K562 (cell line): ENCODE measurements around the gene NDUFB10. TPM values are rescaled to one million over a fixed set of nuclear protein-coding genes. Genes with fewer than 3 reads are reported as not detected.

Experiments
- ATAC-seq: fragments of 200-7000 bp; cut with Tn5 transposase; 3 replicates; pipeline ENCODE4 v1.9.1; 2020; ENCODE audit warnings: moderate library complexity
- BruUV-seq: library from RNA; stranded (reverse); fragments of 400-500 nt; replicated peaks from 2 replicates; lab custom pipeline; 2021; lab: Mats Ljungman, UMichigan
- CTCF ChIA-PET: fragments of 300-600 bp; formaldehyde crosslinking; extraction: SDS; loops from one replicate; lab custom pipeline; 2021; ENCODE audit warnings: low intra/inter-chr PET ratio; lab: Yijun Ruan, JAX
- POLR2A ChIA-PET: fragments of 300-600, 350-650 bp; sonication (Branson Sonifier 250); formaldehyde crosslinking; extraction: SDS; loops from one replicate; lab custom pipeline; 2021; ENCODE audit warnings: antibody characterized with exemption, inconsistent platforms; lab: Yijun Ruan, JAX
- DNase-seq, 4 experiments: peaks; one replicate each; pipeline versions ENCODE4 v3.0.0 to v3.0.0-alpha.2; 2011 to 2018; ENCODE audit warnings: low spot score in 3 of 4, mixed read lengths in 3 of 4; ENCODE audit errors: extremely low read depth in 1 of 4
- FAIRE-seq: peaks from 2 replicates; lab custom pipeline; 2011; peaks lifted over from hg19 to GRCh38; lab: Jason Lieb, UNC
- H2AFZ ChIP-seq: 2 replicates; pipeline ENCODE4 v1.6.0; 2011; ENCODE audit warnings: low read depth, low read length, control low read depth, inconsistent platforms
- H3K27ac ChIP-seq: fragments of 200-600 bp; 3 replicates; pipeline ENCODE4 v1.8.0; 2011; ENCODE audit warnings: low read depth, mild to moderate bottlenecking, control low read depth, inconsistent platforms, low read length, moderate library complexity, mixed read lengths; ENCODE audit errors: extremely low read depth
- H3K27me3 ChIP-seq, 2 experiments: fragments of 300-600 bp in 1 of 2; 2 replicates in 1 of 2; 3 replicates in 1 of 2; pipeline versions ENCODE4 v1.6.0 to v1.8.0; 2011; ENCODE audit warnings: inconsistent platforms in 2 of 2, low read length in 2 of 2, mild to moderate bottlenecking in 1 of 2, mixed read lengths in 1 of 2, moderate library complexity in 1 of 2; ENCODE audit not compliant: control insufficient read depth in 2 of 2, insufficient read depth in 2 of 2
- H3K36me3 ChIP-seq: fragments of 300-600 bp; 3 replicates; pipeline ENCODE4 v1.8.0; 2011; ENCODE audit warnings: mild to moderate bottlenecking, low read length, inconsistent platforms; ENCODE audit not compliant: control insufficient read depth, insufficient read depth
- H3K4me1 ChIP-seq, 2 experiments: fragments of 200-600 bp in 1 of 2; replicated peaks in 1 of 2; 2 replicates in 1 of 2; 3 replicates in 1 of 2; pipeline versions ENCODE4 v1.5.1 to v1.8.0; 2011; ENCODE audit warnings: inconsistent platforms in 2 of 2, low read length in 2 of 2, mild to moderate bottlenecking in 1 of 2, mixed read lengths in 1 of 2, moderate library complexity in 1 of 2; ENCODE audit not compliant: control insufficient read depth in 2 of 2, insufficient read depth in 2 of 2
- H3K4me2 ChIP-seq: 2 replicates; pipeline ENCODE4 v1.6.1; 2011; ENCODE audit warnings: low read length, control low read depth, inconsistent platforms, mixed read lengths; ENCODE audit not compliant: insufficient read depth
- H3K4me3 ChIP-seq: fragments of 200-600 bp; sonication (generic), shearing (Covaris generic); 2 replicates; pipeline ENCODE4 v1.5.1; 2016; ENCODE audit warnings: control low read depth, inconsistent platforms
- H3K79me2 ChIP-seq: fragments of 200-600 bp; 3 replicates; pipeline ENCODE4 v1.8.0; 2011; ENCODE audit warnings: low read length, inconsistent platforms; ENCODE audit not compliant: control insufficient read depth, insufficient read depth
- H3K9ac ChIP-seq, 2 experiments: 2 replicates each; pipeline versions ENCODE4 v1.6.0 to v1.6.1; 2011; ENCODE audit warnings: low read depth in 2 of 2, low read length in 2 of 2, control low read depth in 1 of 2, inconsistent platforms in 1 of 2, mild to moderate bottlenecking in 1 of 2, mixed read lengths in 1 of 2; ENCODE audit not compliant: insufficient read depth in 1 of 2
- H3K9me1 ChIP-seq: one replicate; pipeline ENCODE4 v1.6.0; 2011; ENCODE audit warnings: inconsistent platforms, mild to moderate bottlenecking, low read length, moderate library complexity; ENCODE audit not compliant: control insufficient read depth, insufficient read depth
- H3K9me3 ChIP-seq: replicated peaks from 2 replicates; pipeline ENCODE4 v1.5.1; 2011; ENCODE audit warnings: low read depth, low read length, inconsistent platforms; ENCODE audit not compliant: control insufficient read depth, insufficient read depth
- H4K20me1 ChIP-seq: replicated peaks from 2 replicates; pipeline ENCODE4 v1.6.1; 2011; ENCODE audit warnings: low read length, inconsistent platforms, mixed read lengths; ENCODE audit not compliant: control insufficient read depth, insufficient read depth
- FIP1L1 ChIP-seq: fragments of 200-400 bp; formaldehyde crosslinking; IDR thresholded peaks from 2 replicates; pipeline ENCODE4 v1.6.1; 2018; ENCODE audit warnings: mild to moderate bottlenecking, low read depth, low read length; ENCODE audit not compliant: poor library complexity, severe bottlenecking
- HSF4 ChIP-seq: fragments of 250-450 bp; sonication (Bioruptor Pico); IDR thresholded peaks from 2 replicates; pipeline ENCODE4 v2.1.2; 2022; ENCODE audit warnings: mild to moderate bottlenecking, moderate library complexity, borderline replicate concordance
- MYBL2 ChIP-seq, 2 experiments: fragments of 450-650 bp in 1 of 2; sonication (generic) in 1 of 2; formaldehyde crosslinking in 1 of 2; IDR thresholded peaks; 2 replicates each; pipeline versions ENCODE4 v1.6.1 to v1.8.1; 2017 to 2022; ENCODE audit warnings: borderline replicate concordance in 1 of 2, inconsistent platforms in 1 of 2, low read depth in 1 of 2, mild to moderate bottlenecking in 1 of 2, missing genetic modification reagents in 1 of 2, moderate library complexity in 1 of 2
- RAD21 ChIP-seq, 2 experiments: fragments of 250-450 bp in 1 of 2; fragments of 450-650 bp in 1 of 2; sonication (Bioruptor Pico) in 1 of 2; formaldehyde crosslinking in 1 of 2; IDR thresholded peaks in 1 of 2; conservative IDR thresholded peaks in 1 of 2; 2 replicates each; pipeline versions ENCODE4 v1.4.0 to v1.8.0; 2020 to 2022; ENCODE audit warnings: mild to moderate bottlenecking in 2 of 2, moderate library complexity in 1 of 2
- SAP30 ChIP-seq: fragments of 200-600 bp; sonication (generic); IDR thresholded peaks from 2 replicates; pipeline ENCODE4 v1.6.1; 2012; ENCODE audit warnings: borderline replicate concordance, low read depth, mild to moderate bottlenecking, moderate library complexity, low read length, control low read depth, inconsistent platforms; ENCODE audit not compliant: insufficient read depth, poor library complexity, severe bottlenecking
- ZKSCAN3 ChIP-seq: fragments of 250-450 bp; sonication (Bioruptor Pico); IDR thresholded peaks from 2 replicates; pipeline ENCODE4 v1.4.0; 2020
- WGBS: fragments of 100-300 bp; shearing (Covaris generic); methylation state at CpG from one replicate; pipeline ENCODE4 v1.1.6; 2016; ENCODE audit warnings: low coverage, mixed read lengths; ENCODE audit not compliant: insufficient coverage; ENCODE audit errors: missing lambda C conversion rate; 5-methylcytosine and 5-hydroxymethylcytosine counted together
- in situ Hi-C: fragments of 300-500 bp; cut with MboI; formaldehyde crosslinking; loops from 4 replicates; pipeline ENCODE4 v1.15.0; 2018; ENCODE audit warnings: inconsistent platforms, mixed read lengths
- intact Hi-C: fragments of 100-400 bp; cut with micrococcal nuclease; formaldehyde crosslinking; loops from 2 replicates; pipeline ENCODE4 v1.14.2; 2022
- polyA plus RNA-seq, 8 experiments: library from polyadenylated mRNA; depleted of rRNA in 4 of 8; stranded (reverse) in 5 of 8; unstranded in 3 of 8; fragments of >200 nt; fragmentation: Nextera tagmentation in 2 of 8; fragmentation: Illumina TruSeq in 1 of 8; extraction: Ambion mirVana in 2 of 8; extraction: Trizol in 1 of 8; gene quantifications; 2 replicates each; pipeline versions ENCODE4 v1.2.1 to v1.2.3, GENCODE V29; 2011 to 2014; ENCODE audit warnings: inconsistent platforms in 1 of 8, missing spikeins in 1 of 8
- total RNA-seq, 7 experiments: library from RNA; depleted of rRNA in 6 of 7; stranded (reverse); fragments of >200 nt in 6 of 7; fragmentation: Illumina TruSeq in 2 of 7; extraction: Trizol in 2 of 7; gene quantifications; 2 replicates each; pipeline versions ENCODE4 v1.2.1 to v1.2.3, GENCODE V29; 2011 to 2021; ENCODE audit warnings: low replicate concordance in 1 of 7
- TF ChIP-seq, protein P1 (sequence below): fragments of 450-650 bp; conservative IDR thresholded peaks from 2 replicates; pipeline ENCODE4 v1.6.1; 2016; ENCODE audit warnings: missing genetic modification characterization, low read depth, mild to moderate bottlenecking, missing compliant biosample characterization, moderate library complexity
- TF ChIP-seq, protein P2 (sequence below): fragments of 250-450 bp; sonication (Bioruptor Pico); IDR thresholded peaks from 2 replicates; pipeline ENCODE4 v1.8.0; 2022; ENCODE audit warnings: inconsistent platforms, mild to moderate bottlenecking, moderate library complexity, borderline replicate concordance

Gene NDUFB10
- total and polyA plus RNA-seq, 9 of the 15 experiments (the other 6 are each of a cell fraction or from before 2014, with no cell fraction given): 69.3 to 527 (median 161) TPM

DNA sequence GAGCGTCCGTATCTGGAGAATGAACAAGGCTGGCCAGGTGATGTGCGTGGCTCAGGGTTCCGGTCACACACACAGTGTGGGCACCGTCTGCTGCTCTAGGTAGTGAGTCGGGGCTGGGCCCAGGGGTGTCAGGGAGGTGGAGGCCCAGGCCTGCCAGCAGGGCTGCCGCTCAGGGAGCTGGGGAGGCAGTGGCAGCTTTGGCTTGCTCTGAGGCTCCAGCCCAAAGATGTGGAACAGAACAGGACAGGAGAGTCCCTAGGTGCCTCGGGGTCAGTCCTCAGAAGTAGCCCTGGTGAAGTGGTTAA, 16.8 kb downstream of the NDUFB10 start:
- H3K9me1 ChIP-seq: no peaks in the 10 kb centered on the region
- POLR2A ChIA-PET: interaction anchor here (0.7 to 2.7 kb wide), 5 partner anchors 9 to 940 kb away, joined by 3 to 30 read pairs (median 3); partner anchors contain the start of gene RPS2
- no peak overlapping the region for H3K4me3 ChIP-seq
- WGBS: 96% methylated on average over 7 of the region's 8 CpGs
- BruUV-seq: no TSS peak
- H3K9ac ChIP-seq: no peak overlapping the region; a peak in 1 of 4 replicates
- CTCF ChIA-PET: no interaction called here
- FAIRE-seq (no peak), DNase-seq (no peak), ATAC-seq (no peak)
- H3K9me3 ChIP-seq: no peaks in the 10 kb centered on the region
- no peak overlapping the region for H3K4me2 ChIP-seq
- H3K27ac ChIP-seq: no peak overlapping the region
- in situ Hi-C loops (no loop called here), intact Hi-C loops (no loop called here)
- H3K36me3 ChIP-seq: peaks cover 62% of the 10 kb centered on the region; the same call in 2 of the 3 replicates
- no peak overlapping the region for H2AFZ ChIP-seq
- no peak for TF ChIP-seq ZKSCAN3
- TF ChIP-seq SAP30: no peak
- no peak for TF ChIP-seq FIP1L1
- TF ChIP-seq RAD21 (CRISPR knock-in tag; conservative IDR thresholded peaks at IDR 0.05 in 1 of 2, IDR thresholded peaks at IDR 0.05 in 1 of 2): no peak
- no peak for TF ChIP-seq MYBL2 (IDR thresholded peaks at IDR 0.05; ENCODE audit: low read depth)
- no peak for TF ChIP-seq MYBL2 (CRISPR knock-in tag; IDR thresholded peaks at IDR 0.05; ENCODE audit: borderline replicate concordance)
- TF ChIP-seq, protein P1, sequence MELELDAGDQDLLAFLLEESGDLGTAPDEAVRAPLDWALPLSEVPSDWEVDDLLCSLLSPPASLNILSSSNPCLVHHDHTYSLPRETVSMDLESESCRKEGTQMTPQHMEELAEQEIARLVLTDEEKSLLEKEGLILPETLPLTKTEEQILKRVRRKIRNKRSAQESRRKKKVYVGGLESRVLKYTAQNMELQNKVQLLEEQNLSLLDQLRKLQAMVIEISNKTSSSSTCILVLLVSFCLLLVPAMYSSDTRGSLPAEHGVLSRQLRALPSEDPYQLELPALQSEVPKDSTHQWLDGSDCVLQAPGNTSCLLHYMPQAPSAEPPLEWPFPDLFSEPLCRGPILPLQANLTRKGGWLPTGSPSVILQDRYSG (tag): no peak
- TF ChIP-seq, protein P2, sequence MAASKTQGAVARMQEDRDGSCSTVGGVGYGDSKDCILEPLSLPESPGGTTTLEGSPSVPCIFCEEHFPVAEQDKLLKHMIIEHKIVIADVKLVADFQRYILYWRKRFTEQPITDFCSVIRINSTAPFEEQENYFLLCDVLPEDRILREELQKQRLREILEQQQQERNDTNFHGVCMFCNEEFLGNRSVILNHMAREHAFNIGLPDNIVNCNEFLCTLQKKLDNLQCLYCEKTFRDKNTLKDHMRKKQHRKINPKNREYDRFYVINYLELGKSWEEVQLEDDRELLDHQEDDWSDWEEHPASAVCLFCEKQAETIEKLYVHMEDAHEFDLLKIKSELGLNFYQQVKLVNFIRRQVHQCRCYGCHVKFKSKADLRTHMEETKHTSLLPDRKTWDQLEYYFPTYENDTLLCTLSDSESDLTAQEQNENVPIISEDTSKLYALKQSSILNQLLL (CRISPR knock-in tag): no peak
- TF ChIP-seq HSF4 (CRISPR knock-in tag): no peak
- H4K20me1 ChIP-seq: no peaks in the 10 kb centered on the region
- H3K79me2 ChIP-seq: peaks cover 33% of the 10 kb centered on the region
- H3K4me1 ChIP-seq: peaks cover 3 to 89% of the 10 kb centered on the region in 2 experiments; a peak in 3 of 5 replicates
- H3K27me3 ChIP-seq: no peaks in the 10 kb centered on the region
